ENCODE data around the gene RAPGEF2.

RAPGEF2 gene

DNA sequence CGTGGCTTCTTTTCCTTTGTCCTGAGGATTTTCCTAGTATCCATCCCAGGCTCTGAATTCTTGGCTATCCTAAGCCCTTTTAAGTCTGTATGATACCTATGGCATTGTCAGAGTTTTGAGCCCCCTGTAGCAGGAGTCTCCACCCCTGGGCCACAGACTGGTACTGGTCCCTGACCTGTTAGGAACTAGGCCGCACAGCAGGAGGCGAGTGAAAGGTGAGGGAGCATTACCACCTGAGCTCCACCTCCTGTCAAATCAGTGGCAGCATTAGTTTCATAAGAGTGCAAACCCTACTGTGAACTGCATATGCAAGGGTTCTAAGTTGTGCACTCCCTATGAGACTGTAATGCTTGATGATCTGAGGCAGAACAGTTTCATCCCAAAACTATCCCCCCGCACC, 216.1 kb downstream of the RAPGEF2 start:
- DNase-seq (ENCODE audit: low read depth): no peak

DNA sequence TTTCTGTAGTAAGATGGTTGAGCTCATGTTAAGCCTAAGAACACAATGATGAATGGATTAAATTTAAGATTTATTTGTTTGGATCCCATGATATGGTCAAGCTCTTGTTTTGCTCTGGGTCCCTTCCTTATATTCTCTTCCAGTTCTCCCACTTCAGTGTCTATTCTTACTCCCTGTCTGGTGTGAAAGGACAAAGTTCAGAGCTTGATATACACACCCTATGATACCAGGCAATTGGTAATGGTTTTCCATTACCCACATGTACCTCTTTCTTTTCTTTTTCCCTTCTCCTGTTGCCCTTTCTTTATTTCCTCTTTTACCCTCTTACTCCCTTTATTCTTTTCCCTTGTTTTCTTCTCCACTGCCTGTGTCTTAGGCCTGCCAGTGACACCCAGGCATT, 223.6 kb downstream of the RAPGEF2 start:
- DNase-seq (ENCODE audit: low read depth): no peak

DNA sequence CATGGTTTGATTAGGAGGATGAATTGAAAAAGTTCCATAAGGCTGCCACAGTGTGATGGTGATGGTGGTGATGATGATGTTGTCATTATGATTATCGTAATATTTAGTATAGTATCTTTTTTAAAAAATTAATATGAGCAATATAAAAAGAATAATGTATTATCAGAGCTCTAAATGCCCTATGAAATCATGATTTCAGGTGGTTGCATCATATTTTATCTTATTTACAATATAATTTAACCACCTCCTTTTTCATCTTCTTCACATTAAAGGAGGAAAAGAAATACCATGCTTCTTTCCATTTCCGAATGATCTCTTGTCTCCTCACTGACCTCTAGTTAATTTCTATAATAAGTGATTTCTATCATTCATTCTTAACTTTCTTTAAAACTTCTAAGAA, 225.9 kb downstream of the RAPGEF2 start:
- DNase-seq (ENCODE audit: low read depth): no peak

DNA sequence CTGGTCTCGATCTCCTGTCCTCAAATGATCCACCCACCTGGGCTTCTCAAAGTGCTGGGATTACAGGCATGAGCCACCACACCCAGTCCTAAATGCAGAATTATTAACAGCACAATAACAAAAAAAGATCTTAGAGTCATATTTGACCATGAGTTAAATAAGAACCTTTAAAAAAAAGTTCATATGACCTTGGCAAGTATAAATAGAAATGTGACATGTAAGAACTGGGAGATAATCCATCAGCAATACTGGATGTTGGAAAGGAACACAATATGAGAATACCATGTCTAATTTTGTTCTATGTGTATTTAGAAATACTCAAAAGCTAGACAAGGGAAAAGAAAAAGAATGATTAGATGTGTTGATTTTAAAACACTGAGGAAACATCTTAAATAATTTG, 231.6 kb downstream of the RAPGEF2 start:
- no peak for DNase-seq (ENCODE audit: low read depth)

DNA sequence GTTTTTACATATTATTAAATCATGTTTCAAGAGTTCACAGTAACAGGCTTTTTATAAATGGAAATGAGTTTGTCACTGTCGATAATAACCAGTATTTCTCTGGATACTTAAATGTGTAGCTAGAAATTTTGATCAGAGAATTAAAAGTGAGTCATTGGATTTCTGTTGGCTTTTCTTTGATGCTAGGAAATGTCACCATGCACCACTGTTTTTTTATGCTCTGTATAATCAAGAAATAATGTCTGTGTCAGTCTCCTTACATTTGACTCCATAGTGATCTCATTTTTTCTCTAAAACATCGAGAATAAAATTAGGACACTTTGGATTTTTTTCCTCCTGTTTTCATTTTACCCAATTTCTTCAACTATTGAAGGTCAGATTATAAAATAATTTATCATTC, 234.2 kb downstream of the RAPGEF2 start:
- no peak for DNase-seq (ENCODE audit: low read depth)

DNA sequence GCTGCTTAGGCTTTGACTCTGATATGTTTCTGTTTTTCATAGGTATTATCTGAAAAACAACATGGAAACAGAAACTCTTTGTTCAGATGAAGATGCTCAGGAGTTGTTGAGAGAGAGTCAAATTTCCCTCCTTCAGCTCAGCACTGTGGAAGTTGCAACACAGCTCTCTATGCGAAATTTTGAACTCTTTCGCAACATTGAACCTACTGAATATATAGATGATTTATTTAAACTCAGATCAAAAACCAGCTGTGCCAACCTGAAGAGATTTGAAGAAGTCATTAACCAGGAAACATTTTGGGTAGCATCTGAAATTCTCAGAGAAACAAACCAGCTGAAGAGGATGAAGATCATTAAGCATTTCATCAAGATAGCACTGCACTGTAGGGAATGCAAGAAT, 238.6 kb downstream of the RAPGEF2 start:
- no peak for DNase-seq (ENCODE audit: low read depth)

DNA sequence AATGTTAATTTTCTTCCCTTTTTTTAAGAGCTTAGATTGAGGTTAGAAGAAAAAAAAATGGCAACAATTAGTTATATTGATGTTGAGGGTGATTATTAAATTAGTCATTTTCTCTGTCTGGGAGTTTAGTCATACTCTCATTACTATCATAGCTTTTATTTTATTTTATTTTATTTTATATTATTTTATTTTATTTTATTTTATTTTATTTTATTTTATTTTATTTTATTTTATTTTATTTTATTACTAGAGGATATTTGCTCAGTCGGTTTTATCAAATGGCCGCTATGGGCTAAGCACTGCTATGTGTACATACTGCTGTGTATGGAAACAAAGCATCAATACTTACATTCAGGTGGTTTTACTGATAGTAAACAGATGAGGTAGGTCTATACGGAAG, 239.5 kb downstream of the RAPGEF2 start:
- no peak for DNase-seq (ENCODE audit: low read depth)

DNA sequence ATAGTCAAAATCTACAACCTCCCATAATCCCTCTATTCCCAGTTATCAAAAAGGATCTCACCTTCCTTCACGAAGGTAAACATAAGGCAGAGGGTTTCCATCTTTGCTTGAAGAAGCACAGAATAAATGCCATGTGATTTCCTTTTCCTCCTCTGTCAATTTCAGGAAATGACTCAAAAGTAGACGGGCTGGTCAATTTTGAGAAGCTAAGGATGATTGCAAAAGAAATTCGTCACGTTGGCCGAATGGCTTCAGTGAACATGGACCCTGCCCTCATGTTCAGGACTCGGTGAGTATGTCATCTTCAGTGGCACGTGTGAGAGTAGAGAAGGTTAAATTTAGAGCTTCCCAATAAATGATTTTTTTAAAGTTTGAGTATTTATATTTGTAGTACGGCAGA, 240.2 kb downstream of the RAPGEF2 start:
- DNase-seq (ENCODE audit: low read depth): no peak

DNA sequence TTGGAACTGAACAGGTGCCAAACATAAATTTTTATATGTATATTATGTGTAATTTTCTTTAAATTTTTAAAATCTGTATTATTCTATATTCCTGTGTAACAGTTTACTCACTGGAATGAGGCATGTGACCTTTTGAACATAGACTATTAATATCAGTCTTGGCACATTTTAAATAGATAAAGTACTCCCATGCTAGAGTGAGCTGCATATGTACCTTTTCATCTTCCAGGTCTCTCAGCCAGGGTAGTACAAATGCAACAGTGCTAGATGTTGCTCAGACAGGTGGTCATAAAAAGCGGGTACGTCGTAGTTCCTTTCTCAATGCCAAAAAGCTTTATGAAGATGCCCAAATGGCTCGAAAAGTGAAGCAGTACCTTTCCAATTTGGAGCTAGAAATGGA, 242.0 kb downstream of the RAPGEF2 start:
- no peak for DNase-seq (ENCODE audit: low read depth)

DNA sequence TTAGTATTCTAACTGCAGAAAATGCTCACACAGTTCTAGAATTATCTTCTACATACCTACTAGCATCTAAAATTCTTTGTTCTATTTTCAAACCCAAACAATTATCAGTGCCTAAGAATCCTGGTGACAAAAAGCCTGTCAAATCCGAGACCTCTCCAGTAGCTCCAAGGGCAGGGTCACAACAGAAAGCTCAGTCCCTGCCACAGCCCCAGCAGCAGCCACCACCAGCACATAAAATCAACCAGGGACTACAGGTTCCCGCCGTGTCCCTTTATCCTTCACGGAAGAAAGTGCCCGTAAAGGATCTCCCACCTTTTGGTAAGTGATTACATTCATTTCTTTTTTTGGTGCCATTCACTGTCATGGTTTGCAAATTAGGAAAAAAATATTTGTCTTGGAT, 243.8 kb downstream of the RAPGEF2 start:
- no peak for DNase-seq (ENCODE audit: low read depth)

DNA sequence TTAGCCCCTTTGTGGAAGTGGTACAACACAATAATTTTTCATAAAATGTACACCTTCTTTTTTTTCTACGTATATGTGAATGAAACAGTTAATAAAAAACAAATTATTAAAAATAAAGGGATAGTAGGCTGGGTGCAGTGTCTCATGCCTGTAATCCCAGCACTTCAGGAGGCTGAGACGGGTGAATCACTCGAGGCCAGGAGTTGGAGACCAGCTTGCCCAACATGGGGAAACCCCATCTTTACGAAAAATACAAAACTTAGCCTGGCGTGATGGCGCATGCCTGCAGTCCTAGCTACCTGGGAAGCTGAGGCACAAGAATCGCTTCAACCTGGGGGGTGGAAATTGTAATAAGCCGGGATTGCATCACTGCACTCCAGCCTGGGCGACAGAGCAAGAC, 244.9 kb downstream of the RAPGEF2 start:
- DNase-seq (ENCODE audit: low read depth): no peak

DNA sequence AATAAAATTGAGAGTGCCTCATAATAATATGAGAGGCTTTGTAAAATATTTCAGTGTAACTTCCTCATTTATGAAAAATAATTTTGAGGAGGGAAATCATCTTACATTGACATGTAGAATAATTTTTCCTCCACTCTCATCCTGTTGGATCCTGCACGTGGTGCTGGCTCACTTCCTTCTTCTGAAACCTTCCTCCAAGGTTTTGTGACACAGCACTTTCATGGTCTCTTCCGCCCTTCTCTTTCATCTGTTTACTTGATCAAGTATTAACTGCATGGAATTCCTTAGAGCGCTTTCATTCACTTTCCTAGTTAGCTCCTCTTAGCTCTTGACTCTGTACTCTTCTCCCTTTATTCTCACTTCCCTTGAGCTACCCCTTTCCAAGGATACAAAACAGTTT, 246.5 kb downstream of the RAPGEF2 start:
- DNase-seq (ENCODE audit: low read depth): no peak

DNA sequence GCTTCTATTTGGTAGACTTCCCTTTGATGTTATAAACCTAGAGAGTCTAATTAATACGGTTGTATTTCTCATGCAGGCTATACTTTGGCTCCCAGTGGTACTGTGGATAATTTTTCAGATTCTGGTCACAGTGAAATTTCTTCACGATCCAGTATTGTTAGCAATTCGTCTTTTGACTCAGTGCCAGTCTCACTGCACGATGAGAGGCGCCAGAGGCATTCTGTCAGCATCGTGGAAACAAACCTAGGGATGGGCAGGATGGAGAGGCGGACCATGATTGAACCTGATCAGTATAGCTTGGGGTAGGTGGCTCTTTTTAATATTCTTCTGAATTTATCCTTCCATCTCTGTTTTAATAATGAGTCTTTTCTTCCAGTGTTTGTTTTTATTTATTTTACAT, 249.7 kb downstream of the RAPGEF2 start:
- no peak for DNase-seq (ENCODE audit: low read depth)

DNA sequence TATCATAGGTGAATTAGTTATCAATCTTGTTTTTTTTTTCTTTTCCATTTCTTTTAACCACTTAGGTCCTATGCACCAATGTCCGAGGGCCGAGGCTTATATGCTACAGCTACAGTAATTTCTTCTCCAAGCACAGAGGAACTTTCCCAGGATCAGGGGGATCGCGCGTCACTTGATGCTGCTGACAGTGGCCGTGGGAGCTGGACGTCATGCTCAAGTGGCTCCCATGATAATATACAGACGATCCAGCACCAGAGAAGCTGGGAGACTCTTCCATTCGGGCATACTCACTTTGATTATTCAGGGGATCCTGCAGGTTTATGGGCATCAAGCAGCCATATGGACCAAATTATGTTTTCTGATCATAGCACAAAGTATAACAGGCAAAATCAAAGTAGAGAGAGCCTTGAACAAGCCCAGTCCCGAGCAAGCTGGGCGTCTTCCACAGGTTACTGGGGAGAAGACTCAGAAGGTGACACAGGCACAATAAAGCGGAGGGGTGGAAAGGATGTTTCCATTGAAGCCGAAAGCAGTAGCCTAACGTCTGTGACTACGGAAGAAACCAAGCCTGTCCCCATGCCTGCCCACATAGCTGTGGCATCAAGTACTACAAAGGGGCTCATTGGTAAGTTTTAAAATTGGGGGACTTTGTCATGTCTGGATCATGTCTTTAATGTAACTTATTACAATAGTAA, 250.7 kb downstream of the RAPGEF2 start:
- no peak for DNase-seq (ENCODE audit: low read depth)

DNA sequence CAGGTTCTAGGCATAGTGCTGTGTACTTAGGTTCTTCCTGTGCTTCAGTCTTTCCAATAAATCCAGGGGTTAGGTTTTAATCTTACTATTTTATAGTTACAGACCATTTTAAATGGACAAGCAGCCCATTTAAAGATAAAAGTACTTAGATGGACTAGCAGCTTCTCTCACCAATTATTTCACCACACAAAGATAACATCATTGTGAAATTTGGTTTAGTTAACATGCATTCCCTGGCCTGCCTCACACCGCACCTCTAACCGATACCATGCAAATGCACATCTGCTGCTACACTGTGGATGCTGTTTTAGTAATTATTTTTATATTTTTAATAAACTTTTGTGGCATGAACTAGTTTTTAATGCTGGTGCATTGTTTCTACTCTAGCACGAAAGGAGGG, 252.6 kb downstream of the RAPGEF2 start:
- DNase-seq (ENCODE audit: low read depth): no peak

DNA sequence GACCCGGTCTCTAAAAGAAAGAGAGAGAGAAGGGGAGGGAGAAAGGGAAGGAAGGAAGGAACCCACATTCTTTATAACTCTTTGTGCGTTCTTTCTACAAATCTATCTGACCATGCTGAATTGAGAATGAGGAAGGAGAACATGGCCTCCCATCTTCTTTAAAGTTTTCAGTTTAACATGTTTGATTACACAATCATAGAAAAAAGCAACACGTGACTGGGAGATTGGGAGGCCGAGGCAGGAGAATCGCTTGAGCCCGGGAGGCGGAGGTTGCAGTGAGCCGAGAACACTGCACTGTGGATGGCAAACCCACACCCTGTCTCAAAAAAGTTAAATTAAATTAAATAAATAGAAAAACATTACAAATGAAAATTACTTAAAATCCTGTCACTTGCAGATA, 254.5 kb downstream of the RAPGEF2 start:
- no peak for DNase-seq (ENCODE audit: low read depth)

DNA sequence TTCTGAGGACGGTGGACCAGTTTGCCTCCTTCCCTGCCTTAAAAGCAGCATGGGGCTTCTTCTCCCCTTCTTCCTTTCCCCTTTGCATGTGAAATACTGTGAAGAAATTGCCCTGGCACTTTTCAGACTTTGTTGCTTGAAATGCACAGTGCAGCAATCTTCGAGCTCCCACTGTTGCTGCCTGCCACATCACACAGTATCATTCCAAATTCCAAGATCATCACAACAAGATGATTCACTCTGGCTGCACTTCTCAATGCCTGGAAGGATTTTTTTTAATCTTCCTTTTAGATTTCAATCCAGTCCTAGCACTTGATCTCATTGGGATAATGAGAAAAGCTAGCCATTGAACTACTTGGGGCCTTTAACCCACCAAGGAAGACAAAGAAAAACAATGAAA, 255.3 kb downstream of the RAPGEF2 start:
- peak; percentile 61 for DNase-seq (ENCODE audit: low read depth)

DNA sequence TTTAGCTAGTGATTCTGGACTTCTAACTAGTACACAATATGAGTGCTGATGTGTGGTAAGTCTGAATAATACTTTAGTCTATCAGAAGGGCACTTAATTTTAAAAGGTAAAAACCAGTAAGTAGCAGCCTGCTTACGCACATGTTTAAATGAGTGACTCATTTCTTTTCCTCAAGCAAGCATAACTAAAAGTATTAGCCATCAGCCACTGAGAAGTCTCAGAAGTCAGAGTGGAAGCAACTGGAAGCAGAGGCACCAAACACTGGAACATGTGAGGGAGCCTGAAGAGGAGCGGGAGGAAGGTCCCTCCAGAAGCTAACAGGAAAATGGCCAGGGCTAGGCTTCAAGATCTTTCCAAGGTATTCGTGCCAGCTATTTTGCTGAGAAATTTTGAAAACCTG, 257.7 kb downstream of the RAPGEF2 start:
- peak; percentile 62 for DNase-seq (ENCODE audit: low read depth)

DNA sequence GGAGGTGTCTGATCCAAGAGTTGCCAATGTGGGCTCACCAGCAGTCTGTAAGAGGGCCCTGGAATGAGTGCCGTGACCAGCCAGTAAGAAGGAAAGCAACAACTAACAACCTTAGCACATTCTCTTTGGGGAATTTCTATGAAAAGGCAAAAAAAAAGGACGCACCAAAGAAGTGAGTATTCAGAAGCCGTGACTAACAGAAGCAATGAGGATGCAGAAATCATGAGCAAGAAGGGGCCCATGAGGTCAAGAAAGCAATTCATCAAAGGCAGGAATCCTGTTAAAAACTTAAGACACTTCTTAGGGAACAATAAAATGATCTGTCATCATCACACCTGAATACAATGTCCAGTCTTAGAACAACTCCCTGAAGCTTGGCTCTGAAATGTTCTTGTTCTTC, 260.5 kb downstream of the RAPGEF2 start:
- peak; percentile 43 for DNase-seq (ENCODE audit: low read depth)

DNA sequence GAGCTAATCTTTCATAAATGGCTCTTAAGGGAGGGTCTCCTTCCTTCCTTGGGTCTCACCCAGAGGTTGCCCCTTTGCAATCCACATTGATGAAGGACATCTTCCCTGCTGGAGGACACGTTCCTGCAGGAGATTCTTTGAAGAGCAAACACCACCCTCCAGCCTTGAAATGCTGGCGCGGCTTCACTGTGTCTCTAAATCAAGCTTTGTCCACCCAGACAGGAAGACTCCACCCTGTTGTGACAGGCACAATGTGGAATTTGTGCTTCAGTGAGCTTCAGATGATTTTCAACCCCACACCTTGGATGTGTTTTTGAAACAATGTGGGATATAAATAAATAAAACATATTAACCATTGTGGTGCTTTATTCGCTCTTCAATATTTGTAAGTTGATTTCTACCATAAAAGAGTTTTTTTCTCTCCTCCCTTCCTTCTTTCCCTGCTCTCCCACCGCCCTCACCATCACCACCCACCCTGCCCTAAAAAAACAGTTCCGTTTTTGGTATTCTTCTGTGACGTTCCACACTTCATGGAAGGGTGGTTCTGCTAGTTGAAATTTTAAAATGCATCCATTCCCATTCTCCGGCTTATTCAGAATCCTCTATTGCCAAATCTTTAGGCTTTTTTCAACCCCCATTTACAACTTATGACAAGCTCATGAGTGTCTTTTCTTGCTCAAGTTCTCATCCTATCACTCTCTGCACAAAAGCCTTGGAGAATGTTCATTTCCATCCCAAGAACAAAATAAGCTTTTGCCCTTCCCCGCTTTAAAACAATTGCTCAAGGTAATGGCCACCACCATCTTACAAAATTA, 264.3 kb downstream of the RAPGEF2 start:
- no peak for DNase-seq (ENCODE audit: low read depth)

DNA sequence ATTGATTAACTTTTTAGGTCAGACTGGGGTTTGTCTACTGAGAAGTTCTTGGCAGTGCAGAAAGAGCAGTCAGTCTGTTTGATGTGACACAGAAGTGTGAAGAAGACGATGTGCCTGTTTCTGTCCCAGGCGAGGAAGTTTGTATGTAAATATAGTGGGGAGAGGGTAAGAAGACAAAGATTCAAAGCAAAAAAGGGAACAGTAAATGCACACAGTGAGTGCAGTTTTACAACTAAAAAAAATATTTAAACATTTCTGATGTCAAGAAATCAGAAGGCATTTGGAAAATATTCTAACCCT, 264.9 kb downstream of the RAPGEF2 start:
- no peak for DNase-seq (ENCODE audit: low read depth)

DNA sequence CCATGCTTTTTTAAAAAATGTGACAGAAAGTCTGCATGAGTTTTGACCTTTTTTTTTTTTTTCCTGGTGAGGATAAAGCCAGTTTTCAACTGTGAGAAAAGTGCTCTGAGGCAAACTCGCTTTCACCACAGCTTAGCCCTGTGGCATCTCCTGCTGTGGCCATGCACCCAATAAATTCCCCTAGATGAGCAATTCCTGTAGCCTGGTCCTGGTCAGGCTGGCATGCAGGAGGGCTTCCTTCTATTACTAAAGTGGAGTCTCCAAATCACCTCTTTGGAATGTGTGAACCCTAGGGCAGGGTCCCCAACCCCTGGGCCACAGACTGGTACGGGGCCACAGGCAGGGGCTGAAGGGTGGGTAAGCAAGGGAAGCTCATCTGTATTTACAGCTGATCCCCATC, 265.4 kb downstream of the RAPGEF2 start:
- DNase-seq (ENCODE audit: low read depth): no peak

DNA sequence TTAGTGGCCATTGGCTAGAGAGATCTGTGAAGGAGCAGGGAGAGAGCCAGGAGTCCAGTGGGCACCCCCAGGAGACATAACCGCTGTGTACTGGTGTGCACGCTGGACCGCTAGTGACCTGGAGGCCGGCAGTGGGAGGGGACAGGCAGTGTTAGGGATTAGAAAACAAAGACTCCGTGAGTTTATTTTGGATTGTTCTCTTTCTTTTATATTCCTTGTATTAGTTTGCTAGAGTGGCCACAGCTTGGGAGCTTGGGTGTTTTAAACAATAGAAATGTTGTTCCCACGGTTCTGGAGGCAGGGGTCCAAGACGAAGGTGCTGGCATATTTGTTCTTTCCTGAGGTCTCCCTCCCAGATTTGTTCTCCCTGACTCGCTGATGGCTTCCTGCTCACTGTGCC, 266.4 kb downstream of the RAPGEF2 start:
- DNase-seq (ENCODE audit: low read depth): no peak

DNA sequence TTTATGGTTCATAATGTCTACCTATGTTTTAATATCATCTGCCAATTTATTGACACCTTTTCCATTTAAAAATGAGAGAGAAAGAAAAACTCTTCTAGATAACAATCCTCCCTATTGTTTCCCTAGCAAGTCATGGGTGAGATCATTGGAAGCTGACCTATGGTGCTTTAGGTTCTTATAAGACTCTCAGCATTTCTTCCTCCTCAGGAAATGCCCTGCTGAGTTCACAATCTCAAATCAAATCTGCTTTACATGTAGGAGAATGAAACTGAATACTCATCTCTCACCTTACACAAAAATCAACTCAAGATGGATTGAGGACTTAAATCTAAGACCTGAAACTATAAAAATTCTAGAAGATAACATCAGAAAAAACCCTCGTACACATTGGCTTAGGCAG, 267.4 kb downstream of the RAPGEF2 start:
- DNase-seq (ENCODE audit: low read depth): no peak

Measured in GM04503 (cell line).